HG03354 (cell line): Measurements from ENCODE around the gene CACFD1.

ENCODE experiments used
- ATAC-seq: cut with Tn5 transposase; IDR thresholded peaks from one replicate; pipeline ENCODE4 v1.9.1; 2021; ENCODE audit warnings: mild to moderate bottlenecking; ENCODE audit not compliant: unreplicated experiment, poor library complexity, severe bottlenecking

CACFD1 gene

GRCh38 chr9:133493428-133493827 is 33.6 kb downstream of the CACFD1 start:
- no peak for ATAC-seq

GRCh38 chr9:133493845-133494540 is 34.2 kb downstream of the CACFD1 start:
- no peak for ATAC-seq

GRCh38 chr9:133494636-133495326 is 35.0 kb downstream of the CACFD1 start:
- no peak for ATAC-seq

GRCh38 chr9:133495327-133496293 is 35.8 kb downstream of the CACFD1 start:
- ATAC-seq: no peak

- ATAC-seq: no peak
These were observed 37.4 kb downstream of the CACFD1 start for GRCh38 chr9:133496861-133497842.

- ATAC-seq: no peak
These were observed 39.5 kb downstream of the CACFD1 start for GRCh38 chr9:133499132-133499891.

GRCh38 chr9:133499892-133500270 is 40.1 kb downstream of the CACFD1 start:
- ATAC-seq: no peak

- no peak for ATAC-seq
These were observed 42.3 kb downstream of the CACFD1 start for GRCh38 chr9:133502112-133502511.

GRCh38 chr9:133505186-133505830 is 45.5 kb downstream of the CACFD1 start:
- no peak for ATAC-seq

GRCh38 chr9:133505901-133506652 is 46.3 kb downstream of the CACFD1 start:
- no peak for ATAC-seq

GRCh38 chr9:133506653-133507038 is 46.9 kb downstream of the CACFD1 start:
- no peak for ATAC-seq

GRCh38 chr9:133507246-133507965 is 47.6 kb downstream of the CACFD1 start:
- no peak for ATAC-seq

- no peak for ATAC-seq
These were observed 48.3 kb downstream of the CACFD1 start for GRCh38 chr9:133508046-133508445.

GRCh38 chr9:133509179-133510083 is 49.7 kb downstream of the CACFD1 start:
- no peak for ATAC-seq

GRCh38 chr9:133510926-133511505 is 51.2 kb downstream of the CACFD1 start:
- no peak for ATAC-seq
